Endothelial cell (in vitro differentiated cells): ENCODE data around the gene GALM. TPM values are rescaled to one million over a fixed set of nuclear protein-coding genes. Genes with fewer than 3 reads are reported as not detected.
A peak's percentile ranks its signal among the peaks of the same experiment; 100 is the strongest.

Experiments used
- DNase-seq: peaks from one replicate; pipeline ENCODE4 v3.0.0; 2021; ENCODE audit warnings: low spot score
- H3K27ac Mint-ChIP-seq: one replicate; pipeline ENCODE4 v1.8.0; 2021; ENCODE audit warnings: mixed read lengths, inconsistent platforms; ENCODE audit not compliant: unreplicated experiment
- H3K27me3 Mint-ChIP-seq: one replicate; pipeline ENCODE4 v1.8.0; 2021; ENCODE audit warnings: mild to moderate bottlenecking, moderate library complexity, mixed read lengths, inconsistent platforms; ENCODE audit not compliant: unreplicated experiment
- H3K36me3 Mint-ChIP-seq: one replicate; pipeline ENCODE4 v1.8.0; 2021; ENCODE audit warnings: mild to moderate bottlenecking, low read depth, mixed read lengths, inconsistent platforms; ENCODE audit not compliant: unreplicated experiment
- H3K4me1 Mint-ChIP-seq: one replicate; pipeline ENCODE4 v1.8.0; 2021; ENCODE audit warnings: mild to moderate bottlenecking, mixed read lengths, inconsistent platforms; ENCODE audit not compliant: unreplicated experiment
- H3K4me3 Mint-ChIP-seq: one replicate; pipeline ENCODE4 v1.8.0; 2021; ENCODE audit warnings: mild to moderate bottlenecking, mixed read lengths, inconsistent platforms; ENCODE audit not compliant: unreplicated experiment
- H3K9me3 Mint-ChIP-seq: one replicate; pipeline ENCODE4 v1.8.0; 2021; ENCODE audit warnings: mixed read lengths, inconsistent platforms; ENCODE audit not compliant: unreplicated experiment
- total RNA-seq: library from RNA; stranded (reverse); fragmentation: NEBNext Ultra II Directional; extraction: Animal tissue kit (Norgen Biotek cat#: 25700); gene quantifications from one replicate; pipeline ENCODE4 v1.2.1, GENCODE V29; 2021; ENCODE audit not compliant: unreplicated experiment
- TF ChIP-seq, protein P1 (sequence below): fragments of 200-600 bp; sonication (generic); IDR thresholded peaks from one replicate; pipeline ENCODE4 v1.5.0; 2021; ENCODE audit warnings: antibody characterized with exemption; ENCODE audit not compliant: unreplicated experiment

Gene GALM
- total RNA-seq, 1 donor from 2014 or later: 13.0 TPM

DNA sequence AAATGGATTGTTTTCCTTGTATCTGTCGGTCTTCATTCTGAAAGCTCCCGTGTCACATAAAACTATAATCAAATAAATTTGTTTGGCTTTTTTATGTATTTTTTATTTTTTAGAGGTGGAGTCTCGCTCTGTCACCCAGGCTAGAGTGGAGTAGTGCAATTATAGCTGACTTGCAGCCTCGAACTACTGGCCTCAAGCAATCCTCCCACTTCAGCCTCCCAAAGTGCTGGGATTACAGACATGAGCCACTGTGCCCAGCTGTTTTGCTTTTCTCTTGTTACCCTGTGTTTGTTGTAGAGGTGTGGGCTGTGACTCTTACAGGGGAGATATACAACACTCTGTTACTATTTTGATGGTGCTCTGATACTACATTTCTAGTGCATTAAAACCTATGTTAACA lies 2.2 kb downstream of the GALM start:
- H3K4me1 Mint-ChIP-seq: peaks cover 16% of the 10 kb centered on the region
- H3K9me3 Mint-ChIP-seq: no peaks in the 10 kb centered on the region
- H3K4me3 Mint-ChIP-seq: no peak overlapping the region
- H3K36me3 Mint-ChIP-seq: no peaks in the 10 kb centered on the region
- TF ChIP-seq, protein P1, sequence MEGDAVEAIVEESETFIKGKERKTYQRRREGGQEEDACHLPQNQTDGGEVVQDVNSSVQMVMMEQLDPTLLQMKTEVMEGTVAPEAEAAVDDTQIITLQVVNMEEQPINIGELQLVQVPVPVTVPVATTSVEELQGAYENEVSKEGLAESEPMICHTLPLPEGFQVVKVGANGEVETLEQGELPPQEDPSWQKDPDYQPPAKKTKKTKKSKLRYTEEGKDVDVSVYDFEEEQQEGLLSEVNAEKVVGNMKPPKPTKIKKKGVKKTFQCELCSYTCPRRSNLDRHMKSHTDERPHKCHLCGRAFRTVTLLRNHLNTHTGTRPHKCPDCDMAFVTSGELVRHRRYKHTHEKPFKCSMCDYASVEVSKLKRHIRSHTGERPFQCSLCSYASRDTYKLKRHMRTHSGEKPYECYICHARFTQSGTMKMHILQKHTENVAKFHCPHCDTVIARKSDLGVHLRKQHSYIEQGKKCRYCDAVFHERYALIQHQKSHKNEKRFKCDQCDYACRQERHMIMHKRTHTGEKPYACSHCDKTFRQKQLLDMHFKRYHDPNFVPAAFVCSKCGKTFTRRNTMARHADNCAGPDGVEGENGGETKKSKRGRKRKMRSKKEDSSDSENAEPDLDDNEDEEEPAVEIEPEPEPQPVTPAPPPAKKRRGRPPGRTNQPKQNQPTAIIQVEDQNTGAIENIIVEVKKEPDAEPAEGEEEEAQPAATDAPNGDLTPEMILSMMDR: no peak
- no peak overlapping the region for H3K27ac Mint-ChIP-seq
- peaks cover 2% of the 10 kb centered on the region for H3K27me3 Mint-ChIP-seq
- no peak for DNase-seq

- TF ChIP-seq, protein P1: no peak
- Mint-ChIP-seq H3K9me3 (no peaks in the 10 kb centered on the region), H3K4me1 (peaks cover 16% of the 10 kb centered on the region), H3K4me3 (no peak overlapping the region), H3K36me3 (no peaks in the 10 kb centered on the region), H3K27me3 (peaks cover 2% of the 10 kb centered on the region), H3K27ac (no peak overlapping the region)
- DNase-seq: no peak
Observed at GRCh38 chr2:38668779-38669479, 3.0 kb downstream of the GALM start.

- H3K9me3 Mint-ChIP-seq: no peaks in the 10 kb centered on the region
- peaks cover 2% of the 10 kb centered on the region for H3K27me3 Mint-ChIP-seq
- peak overlapping the region; percentile 50 for H3K27ac Mint-ChIP-seq
- TF ChIP-seq, protein P1: no peak
- peaks cover 12% of the 10 kb centered on the region for H3K4me1 Mint-ChIP-seq
- no peak for DNase-seq
- no peaks in the 10 kb centered on the region for H3K36me3 Mint-ChIP-seq
- no peak overlapping the region for H3K4me3 Mint-ChIP-seq
Observed at GRCh38 chr2:38671303-38671702, 5.4 kb downstream of the GALM start.

- DNase-seq: no peak
- H3K27ac Mint-ChIP-seq: no peak overlapping the region
- no peaks in the 10 kb centered on the region for H3K9me3 Mint-ChIP-seq
Observed at GRCh38 chr2:38671946-38672345, 6.0 kb downstream of the GALM start.

More at GRCh38 chr2:38671946-38672345, 6.0 kb downstream of the GALM start:
- Mint-ChIP-seq H3K27me3 (peaks cover 2% of the 10 kb centered on the region), H3K4me3 (no peak overlapping the region), H3K4me1 (peaks cover 8% of the 10 kb centered on the region), H3K36me3 (peaks cover 3% of the 10 kb centered on the region)
- TF ChIP-seq, protein P1: no peak
